Retina (tissue), 1 donor: Measurements from ENCODE around the gene NME5.
A peak's percentile ranks its signal among the peaks of the same experiment; 100 is the strongest.
"Not testable (repeated sequence)": the region's sequence is repeated elsewhere in the genome, so short reads cannot be mapped to it uniquely, and the experiment has no call there.

Experiments
- DNase-seq: peaks from one replicate; pipeline ENCODE4 v3.0.0-alpha.2; 2016

Gene NME5

DNA sequence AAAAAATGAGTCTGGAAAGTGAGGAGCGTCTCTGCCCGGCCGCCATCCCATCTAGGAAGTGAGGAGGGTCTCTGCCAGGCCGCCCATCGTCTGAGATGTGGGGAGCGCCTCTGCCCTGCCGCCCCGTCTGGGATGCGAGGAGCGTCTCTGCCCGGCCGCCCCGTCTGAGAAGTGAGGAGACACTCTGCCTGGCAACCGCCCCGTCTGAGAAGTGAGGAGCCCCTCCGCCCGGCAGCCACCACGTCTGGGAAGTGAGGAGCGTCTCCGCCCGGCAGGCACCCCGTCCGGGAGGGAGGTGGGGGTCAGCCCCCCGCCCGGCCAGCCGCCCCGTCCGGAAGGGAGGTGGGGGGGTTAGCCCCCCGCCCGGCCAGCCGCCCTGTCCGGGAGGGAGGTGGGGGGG, 69.2 kb downstream of the NME5 start:
- DNase-seq, result not testable (repeated sequence)

DNA sequence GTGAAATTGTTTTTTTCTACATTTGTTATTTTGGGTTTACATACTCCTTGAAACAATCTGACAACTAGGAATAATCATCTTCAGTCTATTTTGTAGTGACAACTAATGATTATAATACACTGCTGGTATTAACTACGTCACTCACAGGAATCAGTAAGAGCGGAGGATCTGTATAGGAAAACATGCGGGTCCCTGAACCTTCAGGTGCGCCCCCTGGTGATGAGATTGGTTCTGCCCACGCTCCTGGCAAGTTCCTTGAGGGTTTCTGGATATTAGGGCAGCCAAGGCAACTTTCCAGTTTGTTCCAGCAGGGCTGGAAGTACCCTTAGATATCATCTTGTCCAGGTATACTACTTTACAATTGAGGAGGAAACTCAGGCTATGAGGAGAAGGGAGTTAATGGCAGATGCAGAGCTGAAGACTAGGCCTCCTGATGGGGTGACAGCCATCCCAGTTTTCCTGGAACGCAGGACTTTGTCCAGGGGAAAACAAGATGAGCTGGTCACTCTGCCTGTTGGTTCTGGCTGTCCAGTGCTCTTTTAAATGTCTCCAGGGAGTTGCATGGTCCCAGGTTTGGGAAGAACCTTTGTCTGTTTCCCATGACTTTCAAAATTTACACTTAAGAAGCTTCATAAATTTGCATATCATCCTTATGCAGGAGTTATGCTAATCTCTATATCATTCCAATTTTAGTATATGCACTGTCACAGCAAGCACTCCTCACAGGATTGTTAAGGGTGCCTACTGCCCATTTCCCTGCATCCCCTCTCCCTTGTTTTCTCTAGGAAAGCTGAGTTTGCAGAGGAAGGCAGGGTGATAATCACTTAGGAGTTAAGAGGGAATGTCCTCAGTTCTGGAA, 70.3 kb downstream of the NME5 start:
- DNase-seq, result peak; percentile 39

DNA sequence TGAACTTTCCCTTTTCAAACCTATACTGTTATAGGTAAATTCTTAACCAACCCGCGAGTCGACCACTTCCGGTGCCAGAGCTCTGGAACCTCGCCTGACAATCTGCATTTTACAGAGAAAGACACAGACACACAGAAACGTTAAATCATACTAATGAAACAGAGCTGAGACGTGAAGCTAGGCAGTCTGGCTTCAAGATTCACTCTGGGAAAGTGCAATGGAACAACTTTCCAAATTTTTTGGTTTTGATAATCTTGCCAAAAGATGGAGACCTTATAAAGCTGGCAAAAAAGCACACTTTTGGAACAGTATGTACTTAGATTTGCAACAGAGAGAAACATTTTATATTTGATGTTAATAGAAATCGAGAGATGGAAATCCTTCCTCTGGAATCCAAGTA, 71.3 kb downstream of the NME5 start:
- DNase-seq, result no peak
